PC-3 (cell line): ENCODE results near the gene PRRG3. TPM values are rescaled to one million over a fixed set of nuclear protein-coding genes. Genes with fewer than 3 reads are reported as not detected.

Experiments used
- ATAC-seq: fragments of 200-7000 bp; cut with Tn5 transposase; 2 replicates; pipeline ENCODE4 v1.9.1; 2020; ENCODE audit warnings: mild to moderate bottlenecking, moderate library complexity
- BruUV-seq: library from RNA; stranded (reverse); fragments of 400-500 nt; replicated peaks from 2 replicates; lab custom pipeline; 2021; lab: Mats Ljungman, UMichigan
- CTCF ChIA-PET: fragments of 300-600 bp; sonication (Branson Sonifier 250); formaldehyde crosslinking; loops from one replicate; lab custom pipeline; 2022; ENCODE audit warnings: antibody characterized with exemption; lab: Charles Lee
- POLR2A ChIA-PET: fragments of 300-600 bp; sonication (Branson Sonifier 250); formaldehyde crosslinking; loops from one replicate; lab custom pipeline; 2022; ENCODE audit warnings: antibody characterized with exemption; ENCODE audit not compliant: unreplicated experiment; lab: Charles Lee
- DNase-seq: peaks from one replicate; pipeline ENCODE4 v3.0.0-alpha.2; 2015
- H2AFZ ChIP-seq: fragments of 300-600 bp; sonication (generic); 2 replicates; pipeline ENCODE4 v1.6.0; 2016; ENCODE audit warnings: antibody characterized with exemption, low read length
- H3F3A ChIP-seq: fragments of 300-600 bp; sonication (generic); one replicate; pipeline ENCODE4 v1.6.0; 2017; ENCODE audit warnings: antibody characterized with exemption, low read length, control low read depth, mild to moderate bottlenecking; ENCODE audit not compliant: unreplicated experiment
- H3K27ac ChIP-seq: fragments of 300-600 bp; sonication (generic); 2 replicates; pipeline ENCODE4 v1.5.1; 2016; ENCODE audit warnings: mild to moderate bottlenecking, low read length
- H3K27me3 ChIP-seq: fragments of 300-600 bp; sonication (generic); 2 replicates; pipeline ENCODE4 v1.6.1; 2016; ENCODE audit warnings: low read length, mixed read lengths
- H3K36me3 ChIP-seq: fragments of 300-600 bp; sonication (generic); 2 replicates; pipeline ENCODE4 v1.6.1; 2016; ENCODE audit warnings: low read depth, mixed run types, low read length, mixed read lengths
- H3K4me1 ChIP-seq: fragments of 300-600 bp; sonication (generic); 2 replicates; pipeline ENCODE4 v1.5.1; 2016; ENCODE audit warnings: low read length; ENCODE audit not compliant: insufficient read depth
- H3K4me2 ChIP-seq: fragments of 300-600 bp; sonication (generic); 2 replicates; pipeline ENCODE4 v1.6.0; 2016; ENCODE audit warnings: low read length
- H3K4me3 ChIP-seq: fragments of 300-600 bp; sonication (generic); 2 replicates; pipeline ENCODE4 v1.5.1; 2016; ENCODE audit warnings: mild to moderate bottlenecking, low read length, mixed read lengths
- H3K79me2 ChIP-seq: fragments of 300-600 bp; sonication (generic); 2 replicates; pipeline ENCODE4 v1.6.1; 2017; ENCODE audit warnings: low read length, mixed read lengths
- H3K9ac ChIP-seq: fragments of 300-600 bp; sonication (generic); 2 replicates; pipeline ENCODE4 v1.6.0; 2016; ENCODE audit warnings: mild to moderate bottlenecking, low read length
- H3K9me2 ChIP-seq: fragments of 300-600 bp; sonication (generic); replicated peaks from 2 replicates; pipeline ENCODE4 v1.6.1; 2016; ENCODE audit warnings: mixed run types, low read length, mixed read lengths
- H3K9me3 ChIP-seq: fragments of 300-600 bp; sonication (generic); 2 replicates; pipeline ENCODE4 v1.6.1; 2016; ENCODE audit warnings: low read length, mixed read lengths
- H4K20me1 ChIP-seq: fragments of 300-600 bp; sonication (generic); 2 replicates; pipeline ENCODE4 v1.6.1; 2016; ENCODE audit warnings: low read length, mixed read lengths
- CTCF ChIP-seq: fragments of 300-600 bp; sonication (generic); conservative IDR thresholded peaks from 2 replicates; pipeline ENCODE4 v1.5.1; 2017; ENCODE audit warnings: antibody characterized with exemption, low read depth, mild to moderate bottlenecking, low read length
- EZH2 ChIP-seq: fragments of 300-600 bp; sonication (generic); IDR thresholded peaks from one replicate; pipeline ENCODE4 v1.6.1; 2017; ENCODE audit warnings: antibody characterized with exemption, mild to moderate bottlenecking, low read length; ENCODE audit not compliant: unreplicated experiment
- EZH2phosphoT487 ChIP-seq: fragments of 300-600 bp; sonication (generic); IDR thresholded peaks from 2 replicates; pipeline ENCODE4 v1.6.1; 2018; ENCODE audit warnings: mild to moderate bottlenecking, antibody characterized with exemption, low read length, borderline replicate concordance
- intact Hi-C: fragments of 100-400 bp; cut with micrococcal nuclease; formaldehyde crosslinking; loops from 2 replicates; pipeline ENCODE4 v1.9.0; 2023
- total RNA-seq: library from RNA; depleted of rRNA; stranded (reverse); fragments of >200 nt; gene quantifications from 2 replicates; pipeline ENCODE4 v1.2.3, GENCODE V29; 2014

PRRG3 gene
- total RNA-seq, 1 experiment from 2014 or later = not detected

GRCh38 chrX:151722241-151722846 lies 27.1 kb downstream of the PRRG3 start:
- no TSS peak for BruUV-seq
- TF ChIP-seq EZH2phosphoT487 = no peak
- no peak for TF ChIP-seq EZH2
- no peak for TF ChIP-seq CTCF
- DNase-seq (no peak), ATAC-seq (no peak)
- H3F3A ChIP-seq = no peaks in the 10 kb centered on the region
- ChIA-PET POLR2A (no interaction called here), CTCF (no interaction called here)
- no peak overlapping the region for H3K4me2 ChIP-seq
- no peaks in the 10 kb centered on the region for H3K79me2 ChIP-seq
- no peaks in the 10 kb centered on the region for H3K9me3 ChIP-seq
- intact Hi-C loops = no loop called here
- H3K9me2 ChIP-seq = no peaks in the 10 kb centered on the region
- no peaks in the 10 kb centered on the region for H3K27me3 ChIP-seq
- no peak overlapping the region for H3K27ac ChIP-seq
- H3K36me3 ChIP-seq = no peaks in the 10 kb centered on the region
- H3K4me1 ChIP-seq = no peaks in the 10 kb centered on the region
- no peak overlapping the region for H3K4me3 ChIP-seq
- H3K9ac ChIP-seq = no peak overlapping the region
- H2AFZ ChIP-seq = no peak overlapping the region
- H4K20me1 ChIP-seq = no peaks in the 10 kb centered on the region

GRCh38 chrX:151723156-151723760 lies 28.0 kb downstream of the PRRG3 start:
- Histone ChIP-seq H3K27me3 (no peaks in the 10 kb centered on the region), H3K4me2 (no peak overlapping the region), H3F3A (no peaks in the 10 kb centered on the region), H3K9me3 (no peaks in the 10 kb centered on the region), H3K4me3 (no peak overlapping the region), H3K79me2 (no peaks in the 10 kb centered on the region), H3K27ac (no peak overlapping the region), H2AFZ (no peak overlapping the region), H3K9ac (no peak overlapping the region), H3K9me2 (no peaks in the 10 kb centered on the region), H4K20me1 (no peaks in the 10 kb centered on the region), H3K36me3 (no peaks in the 10 kb centered on the region), H3K4me1 (no peaks in the 10 kb centered on the region)
- ATAC-seq (no peak), DNase-seq (no peak)
- no TSS peak for BruUV-seq
- ChIA-PET CTCF (no interaction called here), POLR2A (no interaction called here)
- no peak for TF ChIP-seq CTCF
- TF ChIP-seq EZH2 = no peak
- no peak for TF ChIP-seq EZH2phosphoT487
- intact Hi-C loops = no loop called here
